GM13977 (cell line): Measurements from ENCODE around the gene ALG12.

Source experiments
- DNase-seq: peaks from one replicate; pipeline ENCODE4 v3.0.0; 2012; ENCODE audit warnings: low spot score
- in situ Hi-C: fragments of 300-500 bp; cut with MboI; formaldehyde crosslinking; loops from one replicate; pipeline ENCODE4 v1.12.0; 2022; ENCODE audit warnings: low sequenced_read_pairs, low pct_unique_long_range_greater_than_20kb, mixed read lengths, inconsistent platforms; ENCODE audit not compliant: unreplicated experiment
- TF ChIP-seq, protein P1 (sequence below): IDR thresholded peaks from 2 replicates; pipeline ENCODE4 v1.5.1; 2012; ENCODE audit warnings: mild to moderate bottlenecking, control low read depth; ENCODE audit not compliant: insufficient read depth; ENCODE audit errors: extremely low read depth, missing control alignments

ALG12 gene

DNA sequence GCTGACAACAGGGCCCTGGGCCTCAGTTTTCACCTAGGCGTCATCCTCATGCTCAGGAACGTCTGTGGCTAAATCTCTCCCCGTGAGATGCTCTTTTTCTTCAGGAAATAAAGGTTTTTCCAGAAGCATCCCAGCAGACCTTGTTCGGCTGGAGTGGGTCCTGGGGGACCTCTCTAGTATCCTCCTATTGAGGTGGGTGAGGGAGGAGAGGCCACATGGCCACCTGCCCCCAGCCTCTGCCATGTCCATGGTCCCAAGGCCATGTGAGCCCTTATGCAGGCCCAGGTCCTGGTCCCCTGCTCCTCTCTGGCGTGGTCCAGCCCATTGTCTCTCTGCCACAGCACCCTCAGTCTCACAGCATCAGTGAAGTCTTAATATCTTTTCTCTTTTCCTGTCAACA is 22.0 kb downstream of the ALG12 start:
- DNase-seq = no peak
- TF ChIP-seq, protein P1, sequence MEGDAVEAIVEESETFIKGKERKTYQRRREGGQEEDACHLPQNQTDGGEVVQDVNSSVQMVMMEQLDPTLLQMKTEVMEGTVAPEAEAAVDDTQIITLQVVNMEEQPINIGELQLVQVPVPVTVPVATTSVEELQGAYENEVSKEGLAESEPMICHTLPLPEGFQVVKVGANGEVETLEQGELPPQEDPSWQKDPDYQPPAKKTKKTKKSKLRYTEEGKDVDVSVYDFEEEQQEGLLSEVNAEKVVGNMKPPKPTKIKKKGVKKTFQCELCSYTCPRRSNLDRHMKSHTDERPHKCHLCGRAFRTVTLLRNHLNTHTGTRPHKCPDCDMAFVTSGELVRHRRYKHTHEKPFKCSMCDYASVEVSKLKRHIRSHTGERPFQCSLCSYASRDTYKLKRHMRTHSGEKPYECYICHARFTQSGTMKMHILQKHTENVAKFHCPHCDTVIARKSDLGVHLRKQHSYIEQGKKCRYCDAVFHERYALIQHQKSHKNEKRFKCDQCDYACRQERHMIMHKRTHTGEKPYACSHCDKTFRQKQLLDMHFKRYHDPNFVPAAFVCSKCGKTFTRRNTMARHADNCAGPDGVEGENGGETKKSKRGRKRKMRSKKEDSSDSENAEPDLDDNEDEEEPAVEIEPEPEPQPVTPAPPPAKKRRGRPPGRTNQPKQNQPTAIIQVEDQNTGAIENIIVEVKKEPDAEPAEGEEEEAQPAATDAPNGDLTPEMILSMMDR = no peak
- in situ Hi-C loops = no loop called here

DNA sequence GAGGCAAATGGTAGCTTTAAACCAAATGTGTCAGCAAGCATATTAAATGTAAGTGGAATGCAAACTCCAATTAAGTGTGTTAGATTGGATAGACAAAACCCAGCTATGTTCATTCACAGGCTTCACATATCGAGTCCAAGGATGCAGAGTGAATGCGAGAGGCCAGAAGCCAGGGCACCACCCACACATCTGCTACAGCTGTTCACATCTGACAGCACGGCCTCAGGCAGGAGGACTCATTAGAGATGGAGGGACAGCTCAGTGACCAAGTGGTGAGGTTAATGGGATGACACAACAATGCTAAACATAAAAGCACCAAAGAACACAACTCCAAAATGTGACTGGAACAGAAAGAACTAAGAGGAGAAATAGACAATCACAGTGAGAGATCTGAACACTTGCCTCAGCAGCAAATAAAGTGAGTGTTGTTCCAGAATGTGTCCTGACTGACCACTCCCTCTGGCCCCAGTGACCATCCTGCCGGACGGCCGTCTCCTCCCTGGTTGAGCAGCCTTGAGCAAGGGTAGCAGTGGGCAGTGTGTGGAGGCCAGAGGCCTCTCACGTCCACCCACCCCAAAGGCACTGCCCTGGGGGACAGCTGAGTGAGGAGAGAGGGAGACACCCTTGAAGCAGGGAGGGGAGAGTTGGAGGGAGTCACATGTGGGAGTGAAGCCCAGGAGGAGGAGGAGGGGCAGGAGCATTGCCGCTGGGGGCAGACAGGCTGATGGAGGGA is 23.8 kb downstream of the ALG12 start:
- TF ChIP-seq, protein P1 = no peak
- DNase-seq = no peak
- in situ Hi-C loops = no loop called here

- DNase-seq = no peak
- in situ Hi-C loops = no loop called here
- TF ChIP-seq, protein P1 = no peak
Measured at GRCh38 chr22:49893025-49893424, 25.2 kb downstream of the ALG12 start.

DNA sequence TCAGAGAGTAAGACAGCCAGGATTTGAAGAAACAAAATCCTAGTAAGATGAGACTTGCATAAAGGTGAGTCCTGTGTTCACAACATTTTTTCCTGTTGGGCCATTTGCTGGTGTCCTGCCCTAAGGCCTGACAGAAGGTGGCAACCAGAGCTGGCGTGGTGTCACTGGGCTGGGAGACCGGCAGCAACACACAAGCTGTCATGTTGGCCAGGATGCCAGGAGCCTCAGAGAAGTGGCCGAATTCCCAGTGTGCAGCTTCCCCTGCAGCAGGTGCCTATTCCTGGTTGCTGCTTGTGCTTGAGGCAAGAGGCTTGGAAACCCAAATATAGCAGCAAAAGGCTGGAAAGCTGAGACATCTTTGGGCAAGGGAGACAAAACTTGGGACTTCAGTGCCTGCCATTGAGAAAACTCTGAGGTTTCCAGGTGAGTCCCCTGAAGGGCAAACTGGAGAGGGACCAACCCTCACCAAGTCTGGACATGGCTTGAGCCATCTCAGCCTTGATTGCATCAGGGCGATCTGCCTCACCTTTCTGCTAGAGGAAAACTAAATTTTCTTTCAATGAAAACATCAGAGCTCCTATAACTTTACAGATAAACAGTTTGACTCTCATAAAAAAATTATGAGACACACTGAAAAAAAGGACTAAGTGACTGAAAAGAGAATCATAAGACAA is 25.9 kb downstream of the ALG12 start:
- no peak for DNase-seq
- in situ Hi-C loops = no loop called here
- TF ChIP-seq, protein P1 = no peak

GRCh38 chr22:49889071-49889470 is 29.2 kb downstream of the ALG12 start:
- no peak for DNase-seq
- TF ChIP-seq, protein P1 = no peak
- in situ Hi-C loops = no loop called here

DNA sequence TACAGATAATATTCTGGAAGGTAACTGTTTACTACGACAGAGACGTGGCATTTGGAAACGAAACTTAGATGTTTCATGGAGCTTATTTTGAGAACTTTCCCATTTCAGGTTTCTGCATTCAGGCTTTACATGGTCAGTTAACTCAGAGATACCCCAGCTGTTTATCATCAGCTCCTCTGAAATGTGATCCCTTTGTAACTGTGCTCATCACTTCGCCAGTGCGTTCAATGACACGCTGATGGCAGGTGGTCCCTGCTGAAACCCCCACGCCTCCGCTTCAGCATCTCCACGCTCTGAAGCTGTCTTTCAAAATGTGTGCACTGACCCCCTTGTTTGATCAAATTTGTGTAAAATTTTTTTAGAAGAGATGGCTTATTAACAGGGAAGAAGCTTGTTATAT is 30.5 kb downstream of the ALG12 start:
- in situ Hi-C loops = no loop called here
- no peak for DNase-seq
- TF ChIP-seq, protein P1 = no peak

DNA sequence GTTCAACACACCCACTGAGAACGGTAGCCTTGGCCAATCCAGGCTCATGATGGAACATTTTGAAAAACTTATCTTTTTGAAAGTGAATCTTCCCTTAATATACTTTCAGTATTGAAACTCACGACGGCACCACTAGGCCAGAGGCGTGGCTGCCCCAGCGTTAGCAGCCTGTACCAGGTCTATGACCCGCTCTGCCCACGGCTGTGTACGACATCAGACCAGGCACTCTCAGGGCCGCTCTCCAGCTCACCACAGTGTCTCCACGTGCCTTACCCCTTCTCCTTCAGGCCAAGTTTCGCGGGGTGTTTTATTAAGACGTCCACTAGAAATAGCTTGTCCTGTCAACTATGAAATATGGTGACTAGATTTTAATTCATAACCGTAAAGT is 31.2 kb downstream of the ALG12 start:
- TF ChIP-seq, protein P1 = no peak
- in situ Hi-C loops = no loop called here
- no peak for DNase-seq
